ENCODE results near the gene BCLAF3.

GRCh38 chrX:20011608-20012007 is 20.7 kb upstream of the BCLAF3 start:
- TF ChIP-seq CTCF (IDR thresholded peaks at IDR 0.05) (no peak), POLR2AphosphoS5 (IDR thresholded peaks at IDR 0.05) (no peak), POLR2A (IDR thresholded peaks at IDR 0.05) (no peak)
